Smooth muscle cell (in vitro differentiated cells): Measurements from ENCODE around the gene PTPN18. TPM values are rescaled to one million over a fixed set of nuclear protein-coding genes. Genes with fewer than 3 reads are reported as not detected.

ENCODE experiments used
- DNase-seq: peaks from one replicate; lab custom pipeline; 2025; ENCODE audit not compliant: unreplicated experiment; lab: John Stamatoyannopoulos, UW
- H2AFZ ChIP-seq: fragments of 200-600 bp; sonication (generic); 2 replicates; pipeline ENCODE4 v1.6.0; 2016; ENCODE audit warnings: antibody characterized with exemption, low read depth, mild to moderate bottlenecking
- H3F3A ChIP-seq: fragments of 200-600 bp; sonication (generic); 2 replicates; pipeline ENCODE4 v1.6.0; 2017; ENCODE audit warnings: antibody characterized with exemption, low read depth
- H3K27ac ChIP-seq: fragments of 200-600 bp; sonication (generic); 2 replicates; pipeline ENCODE4 v1.5.1; 2016; ENCODE audit warnings: low read depth, mild to moderate bottlenecking
- H3K27me3 ChIP-seq: fragments of 200-600 bp; sonication (generic); 2 replicates; pipeline ENCODE4 v1.6.1; 2016; ENCODE audit warnings: low read depth, mild to moderate bottlenecking
- H3K36me3 ChIP-seq: fragments of 200-600 bp; sonication (generic); 2 replicates; pipeline ENCODE4 v1.5.1; 2016; ENCODE audit warnings: low read depth
- H3K4me1 ChIP-seq: fragments of 200-600 bp; sonication (generic); 2 replicates; pipeline ENCODE4 v1.5.1; 2016; ENCODE audit warnings: low read depth
- H3K4me2 ChIP-seq: fragments of 200-600 bp; sonication (generic); 2 replicates; pipeline ENCODE4 v1.6.0; 2016; ENCODE audit warnings: mild to moderate bottlenecking
- H3K4me3 ChIP-seq: fragments of 200-600 bp; sonication (generic); 2 replicates; pipeline ENCODE4 v1.5.1; 2016; ENCODE audit warnings: mild to moderate bottlenecking
- H3K79me2 ChIP-seq: fragments of 200-600 bp; sonication (generic); 2 replicates; pipeline ENCODE4 v1.6.0; 2016; ENCODE audit warnings: low read depth, mild to moderate bottlenecking
- H3K9ac ChIP-seq: fragments of 200-600 bp; sonication (generic); 2 replicates; pipeline ENCODE4 v1.6.0; 2016; ENCODE audit warnings: low read depth
- H3K9me3 ChIP-seq: fragments of 200-600 bp; sonication (generic); replicated peaks from 2 replicates; pipeline ENCODE4 v1.5.1; 2016; ENCODE audit warnings: low read depth
- H4K20me1 ChIP-seq: fragments of 200-600 bp; sonication (generic); 2 replicates; pipeline ENCODE4 v1.6.0; 2016; ENCODE audit warnings: low read depth
- CTCF ChIP-seq: fragments of 200-600 bp; sonication (generic); IDR thresholded peaks from 2 replicates; pipeline ENCODE4 v1.5.1; 2017; ENCODE audit warnings: borderline replicate concordance, mild to moderate bottlenecking, antibody characterized with exemption; ENCODE audit not compliant: insufficient read depth, poor library complexity, severe bottlenecking
- WGBS: methylation state at CpG from one replicate; pipeline ENCODE4 v1.1.7; 2016; ENCODE audit warnings: low lambda C conversion rate; 5-methylcytosine and 5-hydroxymethylcytosine counted together
- polyA plus RNA-seq: library from polyadenylated mRNA; unstranded; fragments of >200 nt; fragmentation: Nextera tagmentation; extraction: Ambion mirVana; gene quantifications from 2 replicates; pipeline ENCODE4 v1.2.1, GENCODE V29; 2016
- total RNA-seq: library from RNA; depleted of rRNA; stranded (reverse); fragments of >200 nt; gene quantifications from 2 replicates; pipeline ENCODE4 v1.2.3, GENCODE V29; 2014

The PTPN18 gene
- total and polyA plus RNA-seq, 2 experiments from 2014 or later: 4.4 to 10.2 TPM

GRCh38 chr2:130342020-130342532 lies 13.8 kb upstream of the PTPN18 start:
- Histone ChIP-seq H3F3A (peaks cover 6% of the 10 kb centered on the region), H3K4me2 (peak overlapping the region; percentile 93), H3K4me1 (peaks cover 14% of the 10 kb centered on the region), H3K27ac (peak overlapping the region; percentile 82), H3K27me3 (no peaks in the 10 kb centered on the region), H3K36me3 (peaks cover under 1% of the 10 kb centered on the region), H3K4me3 (peak overlapping the region; percentile 74), H3K9me3 (no peaks in the 10 kb centered on the region), H4K20me1 (peaks cover 10% of the 10 kb centered on the region), H3K9ac (peak overlapping the region; percentile 49), H2AFZ (peak overlapping the region; percentile 100), H3K79me2 (peaks cover 11% of the 10 kb centered on the region)
- no peak for TF ChIP-seq CTCF
- DNase-seq: peak; percentile 84
- under 1% methylated on average over 22 of the region's 24 CpGs for WGBS

GRCh38 chr2:130342533-130343275 lies 13.2 kb upstream of the PTPN18 start, which contains the start of gene IMP4:
Gene IMP4, plus strand, starts transcription at chr2:130342897. Its CDS starts 36 bp downstream, at chr2:130342933.
- peak within 1 kb of the TSS; percentile 49 for H3K9ac ChIP-seq
- H3K27me3 ChIP-seq: no peaks in the 10 kb centered on the region
- H3K27ac ChIP-seq: peak within 1 kb of the TSS; percentile 82
- peak; percentile 79 for DNase-seq
- H4K20me1 ChIP-seq: peaks cover 10% of the 10 kb centered on the region
- peaks cover 6% of the 10 kb centered on the region for H3K36me3 ChIP-seq
- H3K4me1 ChIP-seq: peaks cover 10% of the 10 kb centered on the region
- peak within 1 kb of the TSS; percentile 93 for H3K4me2 ChIP-seq
- H2AFZ ChIP-seq: peak within 1 kb of the TSS; percentile 100
- under 1% methylated on average over 53 of the region's 60 CpGs for WGBS
- peaks cover 11% of the 10 kb centered on the region for H3K79me2 ChIP-seq
- H3F3A ChIP-seq: peaks cover under 1% of the 10 kb centered on the region
- peak within 1 kb of the TSS; percentile 74 for H3K4me3 ChIP-seq
- TF ChIP-seq CTCF: no peak
- H3K9me3 ChIP-seq: no peaks in the 10 kb centered on the region

- Histone ChIP-seq H3K4me3 (no peak overlapping the region), H4K20me1 (peaks cover 10% of the 10 kb centered on the region), H3K9ac (no peak overlapping the region), H2AFZ (no peak overlapping the region), H3K9me3 (no peaks in the 10 kb centered on the region), H3K27me3 (no peaks in the 10 kb centered on the region), H3K4me2 (no peak overlapping the region), H3F3A (no peaks in the 10 kb centered on the region), H3K27ac (no peak overlapping the region), H3K36me3 (peaks cover 6% of the 10 kb centered on the region), H3K4me1 (peaks cover 5% of the 10 kb centered on the region), H3K79me2 (peaks cover 11% of the 10 kb centered on the region)
- 97% methylated on average over 4 of the region's 4 CpGs for WGBS
- TF ChIP-seq CTCF: no peak
- no peak for DNase-seq
Observed at GRCh38 chr2:130344578-130344977, 11.3 kb upstream of the PTPN18 start.
